ENCODE results near the gene CRADD.

GRCh38 chr12:93720559-93720958 is 43.4 kb downstream of the CRADD start:
- no peak for TF ChIP-seq CTCF (conservative IDR thresholded peaks at IDR 0.05; ENCODE audit: low read depth, low read length)
- TF ChIP-seq RAD21 (IDR thresholded peaks at IDR 0.05; ENCODE audit: low read length): no peak
- no peak for TF ChIP-seq POLR2A (IDR thresholded peaks at IDR 0.05; ENCODE audit: low read depth, low read length)
- TF ChIP-seq MAFK (IDR thresholded peaks at IDR 0.05; ENCODE audit: low read depth, low read length): no peak
- no peak for TF ChIP-seq SMC3 (IDR thresholded peaks at IDR 0.05; ENCODE audit: low read depth, low read length)
- no peak for TF ChIP-seq RCOR1 (IDR thresholded peaks at IDR 0.05; ENCODE audit: insufficient replicate concordance, low read length)
- TF ChIP-seq USF2 (IDR thresholded peaks at IDR 0.05; ENCODE audit: low read depth, low read length): no peak
- no peak for TF ChIP-seq ELK1 (IDR thresholded peaks at IDR 0.05; ENCODE audit: borderline replicate concordance, low read depth, low read length)
- no peak for TF ChIP-seq NFE2L2 (IDR thresholded peaks at IDR 0.05; ENCODE audit: low read depth, low read length)
- TF ChIP-seq MAZ (IDR thresholded peaks at IDR 0.05; ENCODE audit: borderline replicate concordance, low read depth, low read length): no peak
- no peak for TF ChIP-seq CEBPB (IDR thresholded peaks at IDR 0.05; ENCODE audit: low read depth, low read length)
- TF ChIP-seq RFX5 (IDR thresholded peaks at IDR 0.05; ENCODE audit: low read depth, low read length): no peak

All from IMR-90 (cell line).